COR-L47 (cell line): ENCODE measurements around the gene RABGAP1L.
"Not testable (repeated sequence)": the region's sequence is repeated elsewhere in the genome, so short reads cannot be mapped to it uniquely, and the experiment has no call there.

Experiments
- DNase-seq: peaks from one replicate; lab custom pipeline; 2025; lab: John Stamatoyannopoulos, UW

The RABGAP1L gene

DNA sequence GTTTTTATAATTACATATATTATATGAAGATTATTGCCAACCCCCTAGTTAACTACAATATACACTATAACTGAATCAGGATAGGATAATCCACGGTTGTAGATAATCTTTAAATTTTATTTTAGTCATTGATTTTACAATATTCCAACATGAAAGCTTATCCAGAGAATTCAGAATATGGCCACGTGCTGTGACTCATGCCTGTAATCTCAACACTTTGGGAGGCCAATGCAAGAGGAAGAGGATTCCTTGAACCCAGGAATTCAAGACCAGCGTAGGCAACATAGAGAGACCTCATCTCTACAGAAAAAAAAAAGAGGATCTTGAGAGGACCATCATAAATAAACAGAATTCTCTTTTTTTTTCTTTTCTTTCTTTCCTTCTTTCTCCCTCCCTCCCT is 720.9 kb downstream of the RABGAP1L start:
- no peak for DNase-seq

DNA sequence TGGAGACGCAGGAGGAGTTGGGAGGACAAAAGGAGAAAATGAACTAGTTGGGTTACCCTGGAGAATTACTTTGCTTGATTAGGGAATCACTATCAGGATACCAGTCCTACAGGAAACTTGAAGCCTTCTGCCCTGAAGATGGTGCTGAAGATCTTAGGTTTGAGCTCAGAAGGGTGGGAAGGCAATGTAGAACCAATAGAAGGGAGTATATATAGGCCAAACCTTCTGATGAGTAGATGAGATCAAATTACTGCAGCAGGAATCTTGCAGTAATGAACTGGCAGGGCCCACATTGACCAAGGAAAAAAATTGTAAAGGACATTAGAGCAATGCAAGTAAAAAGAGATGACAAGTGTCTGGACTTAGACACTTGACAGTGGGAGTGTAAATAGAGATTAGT is 724.1 kb downstream of the RABGAP1L start:
- peak; percentile 30 for DNase-seq

DNA sequence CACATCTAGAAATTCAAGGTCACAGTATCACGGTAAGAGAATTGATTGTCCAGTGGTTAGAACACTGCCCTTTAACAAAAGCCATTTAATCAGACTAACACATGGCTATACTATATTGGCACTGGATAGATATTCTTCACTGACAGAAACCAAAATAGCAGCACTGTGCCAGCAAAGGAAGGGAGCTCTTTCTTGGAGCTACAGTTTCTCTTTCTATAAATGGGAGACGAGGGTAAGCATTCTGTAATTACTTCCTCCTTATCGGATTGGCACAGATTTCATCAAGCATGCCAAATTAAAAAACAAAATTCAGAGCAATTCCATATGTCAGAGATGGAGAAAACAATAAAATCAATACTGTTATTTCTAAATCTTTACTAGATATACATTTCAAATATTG is 724.7 kb downstream of the RABGAP1L start:
- no peak for DNase-seq

DNA sequence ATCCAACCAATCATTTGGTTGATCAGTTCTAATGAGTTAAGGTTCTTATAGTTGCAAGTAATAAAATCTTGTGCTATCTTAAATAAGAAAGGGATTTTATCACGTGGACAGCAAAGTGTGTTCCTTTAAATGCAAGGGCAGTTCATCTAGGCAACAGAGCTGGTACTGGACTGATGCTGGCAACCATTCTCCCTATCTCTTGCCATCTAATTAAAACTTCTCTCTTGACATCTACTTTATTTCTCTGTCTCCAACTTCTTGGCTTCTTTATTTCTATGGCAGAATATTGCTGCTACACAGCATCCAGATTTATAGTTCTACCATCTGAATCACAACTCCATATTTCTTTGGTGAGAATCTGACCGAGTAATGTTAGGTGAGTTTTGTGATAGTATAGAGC is 725.2 kb downstream of the RABGAP1L start:
- DNase-seq, result no peak

DNA sequence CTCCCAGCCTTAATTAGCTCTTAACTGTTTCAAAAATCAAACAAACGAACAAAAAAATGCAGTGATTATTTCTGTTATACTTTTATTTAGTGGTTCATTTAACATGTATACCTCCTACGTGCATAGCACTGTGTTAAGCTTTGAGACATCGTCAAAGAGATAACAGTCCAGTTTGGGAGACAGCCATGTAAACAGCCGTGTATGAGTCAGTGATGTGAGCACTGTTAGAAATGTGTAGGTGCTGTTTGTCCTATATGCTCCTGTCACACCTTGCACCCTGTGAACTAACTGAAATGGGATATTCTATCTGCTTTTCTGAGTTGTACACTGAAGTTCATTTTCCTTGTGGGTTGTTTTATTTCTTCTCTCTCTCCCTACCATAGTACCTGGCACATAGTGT is 730.7 kb downstream of the RABGAP1L start:
- DNase-seq, result no peak

DNA sequence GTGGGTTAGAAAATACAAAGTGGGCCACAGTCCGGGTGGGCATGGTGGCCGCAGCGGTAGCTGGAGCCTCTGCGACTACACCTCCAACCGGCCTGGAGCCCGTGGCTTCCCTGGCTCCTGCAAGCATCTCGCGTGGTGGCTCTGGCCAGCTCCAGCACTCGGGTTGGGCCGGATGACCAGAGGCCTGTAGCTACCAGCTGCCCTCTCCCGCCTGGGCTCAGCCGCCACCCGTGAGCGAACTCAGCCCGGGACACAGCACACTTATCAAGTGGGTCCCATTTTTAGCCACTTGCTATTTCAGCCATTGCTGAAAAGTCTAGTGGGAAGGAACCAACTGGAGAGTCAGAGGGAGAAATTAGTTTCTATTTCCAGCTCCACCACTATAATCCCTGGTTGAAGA is 732.7 kb downstream of the RABGAP1L start:
- DNase-seq, result no peak

DNA sequence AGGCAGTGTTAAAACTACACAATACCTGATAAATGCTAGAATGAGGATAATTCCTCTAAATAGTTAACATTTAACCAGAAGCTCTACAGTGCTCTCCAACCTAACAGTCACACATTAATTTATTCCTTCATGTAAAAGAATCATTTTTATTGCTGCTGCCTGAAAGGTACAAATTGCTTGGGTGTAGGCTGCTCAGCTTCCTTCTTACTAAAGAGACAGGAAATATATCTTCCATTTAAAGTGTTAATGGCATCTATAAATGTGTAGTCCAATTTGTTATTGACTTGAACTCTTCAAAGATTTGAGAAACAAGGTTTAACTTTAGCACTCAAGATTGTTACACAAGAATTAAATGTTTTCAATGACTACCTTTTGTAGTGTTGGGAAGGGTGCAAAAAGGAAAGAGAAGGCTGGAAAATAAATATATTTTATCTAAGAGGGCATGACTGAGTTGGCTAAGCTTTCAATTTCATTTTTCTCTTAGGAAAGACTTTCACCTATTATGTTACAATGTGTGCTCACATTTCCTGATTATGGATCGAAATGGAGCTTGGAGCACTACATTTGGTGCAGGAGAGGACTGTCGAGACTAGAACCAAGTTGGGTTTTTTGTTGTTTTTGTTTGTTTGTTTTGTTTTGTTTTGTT is 734.9 kb downstream of the RABGAP1L start:
- DNase-seq, result no peak

DNA sequence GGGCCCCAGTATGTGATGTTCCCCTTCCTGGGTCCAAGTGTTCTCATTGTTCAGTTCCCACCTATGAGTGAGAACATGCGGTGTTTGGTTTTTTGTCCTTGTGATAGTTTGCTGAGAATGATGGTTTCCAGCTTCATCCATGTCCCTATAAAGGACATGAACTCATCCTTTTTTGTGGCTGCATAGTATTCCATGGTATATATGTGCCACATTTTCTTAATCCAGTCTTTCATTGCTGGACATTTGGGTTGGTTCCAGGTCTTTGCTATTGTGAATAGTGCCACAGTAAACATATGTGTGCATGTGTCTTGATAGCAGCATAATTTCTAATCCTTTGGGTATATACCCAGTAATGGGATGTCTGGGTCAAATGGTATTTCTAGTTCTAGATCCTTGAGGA is 736.3 kb downstream of the RABGAP1L start:
- DNase-seq, result not testable (repeated sequence)

DNA sequence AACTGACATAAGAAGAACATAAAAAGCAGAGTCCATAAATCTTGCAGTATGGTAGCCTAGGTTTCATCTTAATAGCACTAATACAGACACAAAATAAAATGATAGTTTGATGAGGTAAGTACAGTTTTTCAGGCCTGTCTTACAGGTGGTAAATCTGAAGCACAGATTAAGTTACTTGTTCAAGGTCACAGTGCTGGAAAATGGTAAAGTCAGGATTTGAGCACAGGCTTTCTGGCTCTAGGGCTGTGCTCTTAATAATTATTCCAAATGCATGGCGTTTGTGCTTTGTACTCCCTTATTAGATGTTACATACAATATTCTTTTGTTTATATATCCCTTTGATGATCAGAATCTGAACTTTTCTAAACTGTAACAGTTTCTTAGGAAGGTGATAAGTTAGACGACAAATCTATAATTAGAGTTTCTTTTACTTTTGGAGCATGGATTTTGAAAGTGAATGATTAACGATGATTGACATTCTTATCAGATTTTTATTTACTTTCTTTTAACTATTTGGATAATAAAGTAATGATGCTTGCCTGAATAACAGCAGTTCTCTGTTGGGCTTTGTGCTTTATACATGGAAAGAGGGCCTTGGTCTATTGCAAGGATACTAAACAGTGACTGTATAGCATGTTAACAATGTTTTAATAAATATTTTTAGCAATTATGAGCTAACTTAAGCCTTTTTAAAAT is 738.9 kb downstream of the RABGAP1L start:
- no peak for DNase-seq

DNA sequence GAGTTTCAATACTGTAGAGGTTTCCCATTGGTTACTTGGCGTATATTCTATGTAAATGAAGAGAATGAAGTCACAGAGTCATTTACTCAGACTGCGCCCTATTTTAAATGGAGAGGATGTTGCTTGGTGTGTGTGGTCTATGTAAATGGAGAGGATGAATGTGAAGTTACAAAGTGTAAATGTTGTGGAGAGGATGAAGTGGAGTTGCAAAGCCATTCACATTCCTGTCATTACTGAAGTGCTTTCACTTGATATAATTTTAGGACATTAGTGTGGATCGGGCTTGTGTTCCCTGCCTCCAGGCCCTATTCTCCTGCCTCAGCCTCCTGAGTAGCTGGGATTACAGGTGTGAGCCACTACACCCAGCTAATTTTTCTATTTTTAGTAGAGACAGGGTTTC is 741.0 kb downstream of the RABGAP1L start:
- no peak for DNase-seq

DNA sequence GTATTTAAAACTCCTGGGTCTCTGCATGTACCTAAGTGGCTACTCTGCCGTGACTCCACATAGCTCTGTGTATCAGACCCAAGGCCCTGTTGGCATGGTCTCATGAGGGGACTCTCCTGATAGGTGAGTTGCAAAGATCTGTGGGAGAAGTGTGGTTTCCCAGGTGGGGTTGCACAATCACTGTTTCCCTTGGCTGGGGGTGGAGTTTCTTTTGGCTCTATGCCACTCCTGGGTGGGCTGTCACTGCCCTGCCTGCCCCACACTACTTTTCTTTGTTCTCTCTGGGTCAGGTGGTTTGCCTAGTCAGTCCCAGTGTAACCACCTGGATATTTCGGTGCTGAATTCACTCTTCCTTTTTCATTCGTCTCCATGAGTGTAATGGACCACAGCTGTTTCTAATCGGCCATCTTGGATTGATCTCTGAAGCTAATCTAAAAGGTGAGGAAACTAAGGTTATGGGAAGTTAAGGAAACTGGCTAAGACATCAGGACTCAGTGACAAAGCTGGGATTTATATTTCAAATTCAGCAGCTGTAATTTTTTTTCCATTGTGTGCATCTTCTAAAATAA is 743.3 kb downstream of the RABGAP1L start:
- DNase-seq, result no peak

DNA sequence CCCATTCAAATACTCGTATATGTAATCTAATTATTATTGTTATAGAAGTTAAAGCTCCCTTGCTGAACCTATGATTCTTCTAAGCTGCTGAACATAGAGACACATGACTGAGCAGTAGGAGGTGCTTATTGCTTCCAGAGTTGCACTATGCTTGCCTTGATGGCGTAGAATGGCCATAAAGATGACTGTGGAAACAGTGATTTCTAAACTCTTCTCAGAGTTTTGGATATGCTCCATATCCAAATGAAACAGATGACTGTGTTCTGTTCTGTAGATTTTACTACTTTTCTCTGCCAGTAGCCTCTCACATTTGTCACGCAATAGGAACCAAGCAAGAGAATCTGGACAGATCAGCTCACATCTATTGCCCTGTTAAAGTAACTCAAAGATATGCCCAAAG is 752.3 kb downstream of the RABGAP1L start:
- no peak for DNase-seq

DNA sequence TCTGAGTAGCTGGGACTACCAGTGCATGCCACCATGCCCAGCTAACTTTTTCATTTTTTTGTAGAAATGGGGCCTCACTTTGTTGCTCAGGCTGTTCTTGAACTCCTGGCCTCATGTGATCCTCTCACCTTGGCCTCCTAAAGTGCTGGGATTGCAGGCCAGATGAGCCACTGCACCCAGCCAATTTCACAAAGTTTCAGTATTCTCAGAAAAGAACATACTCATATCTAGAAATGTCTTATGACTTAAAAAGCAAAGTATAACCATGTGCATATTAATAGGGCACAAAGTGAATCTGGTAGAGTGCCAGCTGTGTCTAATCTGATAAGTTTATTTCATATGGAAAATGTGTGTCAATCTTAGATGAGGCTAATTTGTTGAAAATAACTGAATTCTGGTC is 752.9 kb downstream of the RABGAP1L start:
- no peak for DNase-seq

DNA sequence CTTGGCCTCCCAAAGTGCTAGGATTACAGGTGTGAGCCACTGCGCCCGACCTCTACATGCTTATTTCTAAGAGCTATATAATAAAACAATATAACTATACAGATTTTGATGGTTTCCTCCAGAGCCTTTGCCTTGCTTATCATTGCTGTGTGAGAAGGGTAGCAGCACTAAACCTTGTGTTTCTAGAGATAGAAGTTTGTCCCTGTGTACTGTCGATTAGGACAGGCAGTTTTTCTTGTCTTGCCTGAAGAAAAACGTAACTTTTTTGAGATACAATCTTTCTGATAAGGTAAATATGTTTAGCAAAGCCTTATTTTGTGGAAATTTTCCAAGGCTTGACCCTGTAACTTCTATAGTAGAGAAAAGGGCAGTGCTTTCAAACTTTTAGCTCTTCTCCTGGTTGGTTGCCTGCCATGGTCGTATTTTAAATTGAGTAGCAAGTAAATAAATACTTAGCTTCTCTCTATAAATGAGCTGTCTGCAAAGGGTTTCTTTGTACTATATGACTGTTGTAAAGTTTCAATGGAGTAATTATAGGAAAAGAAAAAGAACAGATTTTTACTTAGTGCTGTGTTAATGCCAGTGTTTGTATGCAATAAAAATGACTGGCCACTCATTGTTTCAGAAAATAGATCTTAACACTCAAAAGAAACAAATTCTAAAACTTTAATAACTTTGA is 754.0 kb downstream of the RABGAP1L start:
- DNase-seq, result no peak

DNA sequence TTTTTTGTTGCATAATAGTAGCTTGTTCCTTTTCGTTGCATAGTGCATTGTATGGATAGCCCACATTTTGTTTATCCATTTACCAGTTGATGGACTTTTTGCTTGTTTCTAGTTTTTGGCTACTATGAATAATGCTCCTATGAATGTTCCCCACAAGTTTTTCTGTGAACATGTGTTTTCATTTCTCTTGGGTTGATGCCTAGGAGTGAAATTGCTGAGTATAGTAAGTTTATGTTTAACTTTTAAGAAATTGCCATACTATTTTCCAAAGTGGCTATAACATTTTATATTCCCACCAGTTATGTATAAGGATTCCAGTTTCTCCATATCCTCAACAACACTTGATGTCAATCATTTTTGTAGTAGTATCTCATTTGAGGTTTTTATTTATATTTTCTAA is 755.7 kb downstream of the RABGAP1L start:
- DNase-seq, result no peak

DNA sequence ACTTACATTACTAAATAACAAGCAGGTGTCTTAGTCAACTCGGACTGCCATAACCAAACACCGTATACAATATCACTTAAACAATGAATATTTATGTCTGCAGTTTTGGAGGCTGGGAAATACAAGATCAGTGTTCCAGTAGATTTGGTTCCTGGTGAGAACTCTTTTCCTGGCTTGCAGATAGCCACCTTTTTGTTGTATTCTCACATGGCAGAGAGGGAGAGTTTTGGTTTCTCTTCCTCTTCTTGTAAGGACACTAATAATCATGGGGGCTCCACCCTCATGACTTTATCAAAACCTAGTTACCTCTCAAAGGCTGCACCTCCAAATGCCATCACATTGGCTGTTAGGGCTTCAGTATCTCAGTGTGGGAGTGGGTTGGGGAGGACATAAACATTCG is 757.5 kb downstream of the RABGAP1L start:
- no peak for DNase-seq

DNA sequence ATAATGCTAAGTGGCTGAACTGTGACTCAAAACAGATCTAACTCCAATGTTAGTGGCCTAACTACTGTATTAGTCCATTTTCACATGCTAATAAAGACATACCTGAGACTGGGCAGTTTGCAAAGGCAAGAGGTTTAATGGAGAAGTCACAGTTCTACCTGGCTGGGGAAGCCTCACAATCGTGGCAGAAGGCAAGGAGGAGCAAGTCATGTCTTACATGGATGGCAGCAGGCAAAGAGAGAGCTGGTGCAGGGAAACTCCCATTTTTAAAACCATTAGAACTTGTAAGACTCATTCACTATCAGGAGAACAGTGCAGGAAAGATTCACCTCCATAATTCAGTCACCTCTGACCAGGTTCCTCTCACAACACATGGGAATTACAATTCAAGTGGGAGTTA is 760.8 kb downstream of the RABGAP1L start:
- DNase-seq, result no peak

DNA sequence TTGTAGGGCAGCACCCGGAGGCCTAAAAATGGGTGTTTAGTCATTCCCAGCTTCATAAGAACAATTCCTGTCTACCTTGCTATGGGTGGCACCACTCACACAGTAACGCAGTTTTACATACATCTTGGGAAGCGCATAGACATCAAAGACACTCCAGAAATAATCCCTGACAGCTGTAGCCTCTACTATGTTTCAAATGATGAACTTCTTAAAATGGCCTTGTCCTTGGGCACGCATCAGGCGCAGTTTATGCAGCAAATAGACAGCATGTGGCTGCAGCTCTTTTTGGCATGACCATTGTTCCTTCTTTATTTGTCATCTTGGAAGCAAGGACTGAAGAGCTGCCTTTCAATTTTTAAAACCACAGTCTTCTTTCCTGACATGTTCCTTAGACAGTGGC is 762.8 kb downstream of the RABGAP1L start:
- DNase-seq, result no peak

DNA sequence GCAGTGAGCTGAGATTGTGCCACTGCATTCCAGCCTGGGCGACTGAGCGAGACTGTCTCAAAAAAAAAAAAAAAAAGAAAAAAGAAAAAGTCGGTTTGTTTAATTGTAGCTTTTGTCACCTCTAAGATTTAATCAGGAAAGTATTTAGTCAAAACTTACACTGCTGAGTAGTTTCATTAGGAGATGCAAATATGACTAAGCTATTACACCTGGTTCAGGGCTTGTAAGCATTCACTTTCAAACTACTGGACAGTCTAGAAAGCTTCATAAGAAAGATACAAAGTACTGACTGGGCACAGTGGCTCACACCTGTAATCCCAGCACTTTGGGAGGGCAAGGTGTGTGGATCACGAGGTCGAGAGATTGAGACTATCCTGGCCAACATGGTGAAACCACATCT is 764.5 kb downstream of the RABGAP1L start:
- no peak for DNase-seq

DNA sequence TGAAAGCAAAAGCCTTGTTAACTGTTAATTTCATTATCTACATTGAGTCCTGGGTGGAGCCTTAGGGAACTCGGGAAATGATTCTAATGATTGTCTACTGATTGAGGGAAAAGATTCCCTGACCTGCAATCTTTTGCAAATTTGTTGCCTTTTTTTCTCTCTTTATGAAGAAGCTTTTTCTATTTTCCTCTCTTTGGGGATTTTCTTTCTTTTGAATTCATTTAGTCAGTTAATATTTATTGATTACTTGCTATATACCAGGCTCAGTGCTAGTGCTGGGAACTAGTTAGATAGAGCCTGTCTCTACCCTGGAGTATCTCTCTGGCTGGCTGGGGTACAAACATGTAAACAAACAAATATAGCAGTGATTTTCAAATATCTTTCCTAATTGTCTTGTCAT is 769.2 kb downstream of the RABGAP1L start:
- DNase-seq, result no peak

DNA sequence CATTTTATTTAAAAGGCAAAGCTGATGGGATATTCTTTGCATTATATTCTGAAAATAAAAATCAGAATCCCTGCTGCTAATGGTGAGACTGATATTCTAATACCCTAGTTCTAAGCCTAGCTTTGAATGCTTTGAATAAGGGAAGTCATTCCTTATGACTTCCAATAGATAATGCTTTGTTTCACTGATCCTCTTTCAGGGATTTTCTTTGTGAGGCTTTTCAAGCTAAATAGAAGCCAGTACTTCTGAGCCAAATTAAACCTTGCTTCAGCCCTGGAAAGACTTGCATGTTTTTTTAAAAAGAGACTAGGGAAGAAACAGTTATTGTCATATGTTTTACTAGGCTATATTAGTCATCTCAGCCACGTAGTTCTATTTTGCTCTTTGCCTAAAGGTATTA is 771.9 kb downstream of the RABGAP1L start:
- DNase-seq, result no peak

DNA sequence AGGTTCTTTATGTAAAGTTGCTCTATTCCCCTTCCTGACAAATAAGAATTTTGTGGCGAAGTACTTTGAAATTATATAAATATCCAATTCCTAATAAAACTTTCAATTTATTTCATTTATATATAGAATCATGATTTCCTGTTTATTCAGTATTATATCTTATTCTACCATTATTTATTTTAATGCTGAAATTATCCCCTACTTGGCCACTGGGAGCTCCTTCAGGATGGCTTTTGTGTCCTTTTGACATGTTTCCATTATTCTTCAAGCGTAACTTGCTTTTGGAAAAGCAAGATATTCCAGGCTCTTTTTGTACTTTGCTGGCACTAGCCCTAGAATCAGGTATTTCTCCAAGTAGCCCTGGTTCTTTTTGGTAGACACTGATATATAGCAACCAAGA is 773.3 kb downstream of the RABGAP1L start:
- DNase-seq, result no peak
